Activated naive CD4-positive, alpha-beta T cell treated with anti-CD3 and anti-CD28 coated beads, Interleukin-2, amount 50 U/mL, for 16 hours (primary cell): Measurements from ENCODE around the gene ETFDH.

ENCODE experiments used
- DNase-seq: peaks from one replicate; pipeline ENCODE4 v3.0.0-alpha.2; 2020

Gene ETFDH

GRCh38 chr4:158756588-158756987, 84.5 kb downstream of the ETFDH start:
- DNase-seq, result no peak

- no peak for DNase-seq
Observed at GRCh38 chr4:158758142-158758541, 86.0 kb downstream of the ETFDH start.

DNA sequence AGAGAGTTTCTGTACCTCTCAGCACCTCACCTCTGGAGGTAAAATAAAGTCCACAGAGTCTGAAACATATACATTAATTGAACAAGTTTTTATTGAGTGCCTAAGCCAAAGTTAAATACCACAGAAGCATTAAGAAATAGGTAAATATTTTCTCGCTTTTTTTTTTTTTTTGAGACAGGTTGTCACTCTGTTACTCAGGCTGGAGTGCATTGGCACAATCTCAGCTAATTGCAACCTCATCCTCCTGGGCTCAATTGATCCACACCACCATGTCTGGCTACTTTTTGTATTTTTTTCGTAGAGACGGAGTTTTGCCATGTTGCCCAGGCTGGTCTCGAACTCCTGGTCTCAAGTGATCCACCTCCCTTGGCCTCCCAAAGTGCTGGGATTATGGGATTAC, 86.6 kb downstream of the ETFDH start:
- no peak for DNase-seq
